ENCODE measurements around the gene ICAM2.
"Not testable (repeated sequence)": the region's sequence is repeated elsewhere in the genome, so short reads cannot be mapped to it uniquely, and the experiment has no call there.

The ICAM2 gene

GRCh38 chr17:64042700-64043485 is 22.5 kb upstream of the ICAM2 start:
- DNase-seq (ENCODE audit: low spot score), result no peak

- DNase-seq (ENCODE audit: low spot score), result no peak
Measured at GRCh38 chr17:64041912-64042311, 21.5 kb upstream of the ICAM2 start.

GRCh38 chr17:64040206-64040605 is 19.8 kb upstream of the ICAM2 start:
- no peak for DNase-seq (ENCODE audit: low spot score)

GRCh38 chr17:64039106-64039400 is 18.6 kb upstream of the ICAM2 start:
- DNase-seq (ENCODE audit: low spot score), result no peak

- DNase-seq (ENCODE audit: low spot score), result no peak
Measured at GRCh38 chr17:64038331-64039105, 18.1 kb upstream of the ICAM2 start.

GRCh38 chr17:64037802-64038201 is 17.4 kb upstream of the ICAM2 start:
- DNase-seq (ENCODE audit: low spot score), result no peak

- no peak for DNase-seq (ENCODE audit: low spot score)
Measured at GRCh38 chr17:64037180-64037579, 16.7 kb upstream of the ICAM2 start.

GRCh38 chr17:64036198-64036922 is 15.9 kb upstream of the ICAM2 start:
- no peak for DNase-seq (ENCODE audit: low spot score)

- no peak for DNase-seq (ENCODE audit: low spot score)
Measured at GRCh38 chr17:64032081-64032480, 11.6 kb upstream of the ICAM2 start.

- peak; percentile 61 for DNase-seq (ENCODE audit: low spot score)
Measured at GRCh38 chr17:64028874-64029464, 8.5 kb upstream of the ICAM2 start.

GRCh38 chr17:64025732-64026294 is 5.4 kb upstream of the ICAM2 start:
- peak; percentile 67 for DNase-seq (ENCODE audit: low spot score)

GRCh38 chr17:64024781-64025731 is 4.6 kb upstream of the ICAM2 start:
- DNase-seq (ENCODE audit: low spot score), result no peak

- no peak for DNase-seq (ENCODE audit: low spot score)
Measured at GRCh38 chr17:64024215-64024654, 3.8 kb upstream of the ICAM2 start.

GRCh38 chr17:64022611-64023063 is 2.2 kb upstream of the ICAM2 start:
- DNase-seq (ENCODE audit: low spot score), result no peak

- not testable (repeated sequence) for DNase-seq (ENCODE audit: low spot score)
Measured at GRCh38 chr17:64019551-64019961, 877 bp downstream of the ICAM2 start.

- no peak for DNase-seq (ENCODE audit: low spot score)
Measured at GRCh38 chr17:64017381-64017980, 3.0 kb downstream of the ICAM2 start.

GRCh38 chr17:64016974-64017373 is 3.5 kb downstream of the ICAM2 start:
- no peak for DNase-seq (ENCODE audit: low spot score)

- no peak for DNase-seq (ENCODE audit: low spot score)
Measured at GRCh38 chr17:64016231-64016784, 4.1 kb downstream of the ICAM2 start.

GRCh38 chr17:64015447-64015846 is 5.0 kb downstream of the ICAM2 start:
- no peak for DNase-seq (ENCODE audit: low spot score)
